GM19455 (cell line): Measurements from ENCODE around the gene HLA-DMA.

Experiments
- ATAC-seq: cut with Tn5 transposase; IDR thresholded peaks from one replicate; pipeline ENCODE4 v1.9.1; 2021; ENCODE audit not compliant: unreplicated experiment

HLA-DMA gene

DNA sequence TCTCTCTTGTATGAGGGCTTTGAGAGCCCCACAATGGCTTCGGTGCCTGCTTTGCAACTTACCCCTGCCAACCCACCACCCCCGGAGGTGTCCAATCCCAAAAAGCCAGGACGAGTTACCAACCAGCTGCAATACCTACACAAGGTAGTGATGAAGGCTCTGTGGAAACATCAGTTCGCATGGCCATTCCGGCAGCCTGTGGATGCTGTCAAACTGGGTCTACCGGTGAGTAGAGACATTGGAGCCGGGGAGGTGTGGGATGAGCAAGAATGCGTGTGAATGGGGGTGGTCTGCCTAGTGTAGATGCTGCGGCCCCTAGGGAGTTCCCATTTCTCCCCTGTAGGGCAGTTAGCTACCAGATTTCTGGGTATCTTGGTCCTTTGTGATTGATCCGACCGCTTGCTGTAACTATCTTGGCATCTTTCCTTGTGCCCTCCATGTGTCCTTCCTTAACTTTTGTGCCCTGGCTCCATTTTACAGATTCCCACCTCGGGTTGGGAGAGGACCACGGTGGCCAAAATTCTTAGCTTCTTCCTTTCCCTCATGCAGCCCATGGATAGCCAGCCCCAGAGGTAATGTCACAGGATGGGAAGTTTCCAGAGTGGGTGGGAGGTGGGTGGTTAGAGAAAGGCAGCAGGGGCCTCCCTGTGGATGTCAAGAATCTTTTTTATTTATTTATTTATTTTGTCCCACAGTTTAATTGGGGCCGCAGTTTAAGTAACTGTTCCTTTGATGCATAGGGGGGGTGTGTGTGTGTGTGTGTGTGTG lies 21.8 kb upstream of the HLA-DMA start:
- ATAC-seq = no peak

GRCh38 chr6:32974016-32974333 lies 21.1 kb upstream of the HLA-DMA start:
- no peak for ATAC-seq

GRCh38 chr6:32973144-32974015 lies 20.5 kb upstream of the HLA-DMA start:
- ATAC-seq = no peak

DNA sequence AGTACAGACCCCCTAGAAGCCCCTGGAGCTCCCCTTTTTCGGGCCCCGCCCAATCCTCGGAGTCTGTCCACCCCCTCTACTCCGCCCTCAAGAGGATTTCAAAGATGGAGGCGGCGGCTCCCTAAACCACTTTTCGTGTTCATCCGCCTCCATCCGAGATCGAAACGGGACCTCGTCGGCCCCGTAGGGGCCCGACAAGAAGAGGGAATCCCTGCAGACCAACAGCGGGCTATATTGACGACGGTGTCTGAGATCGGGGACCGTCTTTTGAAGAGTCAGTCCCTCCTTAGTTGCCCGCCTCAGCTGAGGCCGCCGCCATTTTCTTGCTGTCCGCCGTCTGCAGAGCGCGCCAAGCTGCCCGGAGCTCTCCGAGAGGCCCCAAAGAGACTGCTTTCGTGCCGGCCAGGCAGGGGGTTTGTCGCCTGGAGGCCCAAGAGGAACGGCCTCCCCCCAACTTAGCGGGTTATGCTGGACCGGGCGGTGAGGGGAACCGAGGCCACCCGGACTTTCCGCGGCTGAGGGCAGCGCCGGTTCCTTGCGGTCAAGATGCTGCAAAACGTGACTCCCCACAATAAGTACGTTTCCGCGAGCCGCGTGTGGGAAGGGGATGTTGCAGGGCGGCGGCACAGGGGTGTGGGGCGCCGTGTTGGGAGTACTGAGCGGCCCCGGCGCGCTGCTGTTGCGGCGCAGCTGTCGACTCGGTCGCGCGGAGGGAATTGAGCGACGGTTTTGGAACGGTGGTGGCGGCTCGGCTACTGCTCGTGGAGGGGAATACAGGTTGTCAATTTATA lies 19.7 kb upstream of the HLA-DMA start:
- peak; percentile 0 for ATAC-seq

DNA sequence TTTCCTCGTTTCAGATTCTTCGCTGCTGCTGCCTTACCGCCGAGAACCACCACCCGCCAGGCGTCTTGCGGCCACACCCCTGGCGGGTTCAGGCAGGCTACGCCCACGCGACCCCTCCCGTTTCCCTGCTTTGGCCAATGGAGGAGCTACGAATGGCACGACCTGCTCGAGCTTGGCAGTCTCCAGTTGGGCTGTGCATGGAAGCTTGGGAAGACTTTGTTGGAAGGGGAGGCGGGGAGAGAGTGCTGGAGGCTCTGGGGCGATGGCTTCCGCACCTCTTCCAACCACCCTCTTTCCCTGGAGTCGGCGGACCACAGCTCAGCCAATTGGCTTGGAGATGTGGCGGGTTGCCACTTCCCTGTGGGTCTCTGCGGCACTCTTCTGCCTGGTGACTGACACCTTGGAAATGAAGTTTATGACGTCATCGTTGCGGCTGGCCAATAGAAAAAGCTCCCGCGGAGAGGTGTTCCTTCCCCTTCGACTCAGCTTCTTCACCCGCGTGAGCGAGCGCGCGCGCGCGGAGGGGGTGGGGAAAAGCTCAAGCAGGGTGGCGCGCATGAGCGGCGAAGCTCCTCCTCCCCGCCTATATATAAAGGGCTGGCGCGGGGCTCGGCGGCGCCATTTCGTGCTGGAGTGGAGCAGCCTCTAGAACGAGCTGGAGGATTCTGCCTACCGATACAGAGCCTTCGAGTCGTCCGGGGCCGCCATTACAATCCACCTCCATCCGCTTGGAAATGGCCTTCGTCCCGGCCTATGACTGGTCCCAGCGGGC lies 18.9 kb upstream of the HLA-DMA start:
- ATAC-seq = peak; percentile 49

DNA sequence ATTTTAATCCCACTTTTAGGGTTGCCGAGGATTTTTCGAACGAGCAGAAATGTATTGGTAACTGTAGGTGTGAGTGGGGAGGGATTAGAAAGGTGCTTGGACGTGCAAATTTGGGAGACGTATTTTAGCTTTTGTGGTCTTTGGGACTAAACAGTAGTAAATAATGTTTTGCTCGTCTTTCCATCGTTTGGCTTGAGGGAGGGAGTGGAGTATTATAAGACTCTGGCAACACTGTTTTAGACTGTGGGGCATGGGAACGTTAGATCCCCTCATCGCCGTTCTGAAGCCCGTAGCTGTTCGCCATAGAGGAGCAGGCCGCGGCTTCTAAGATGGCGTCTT lies 18.3 kb upstream of the HLA-DMA start:
- ATAC-seq = no peak

GRCh38 chr6:32970413-32971241 lies 17.7 kb upstream of the HLA-DMA start:
- ATAC-seq = no peak

GRCh38 chr6:32969685-32970412 lies 17.0 kb upstream of the HLA-DMA start:
- no peak for ATAC-seq

GRCh38 chr6:32968867-32969684 lies 16.2 kb upstream of the HLA-DMA start:
- no peak for ATAC-seq

GRCh38 chr6:32968093-32968866 lies 15.4 kb upstream of the HLA-DMA start, which contains the start of gene BRD2:
BRD2 (plus strand) TSS chr6:32968594; CDS start chr6:32972899, 4,305 bp downstream.
- peak; percentile 23 for ATAC-seq

GRCh38 chr6:32967151-32968091 lies 14.5 kb upstream of the HLA-DMA start:
- no peak for ATAC-seq

DNA sequence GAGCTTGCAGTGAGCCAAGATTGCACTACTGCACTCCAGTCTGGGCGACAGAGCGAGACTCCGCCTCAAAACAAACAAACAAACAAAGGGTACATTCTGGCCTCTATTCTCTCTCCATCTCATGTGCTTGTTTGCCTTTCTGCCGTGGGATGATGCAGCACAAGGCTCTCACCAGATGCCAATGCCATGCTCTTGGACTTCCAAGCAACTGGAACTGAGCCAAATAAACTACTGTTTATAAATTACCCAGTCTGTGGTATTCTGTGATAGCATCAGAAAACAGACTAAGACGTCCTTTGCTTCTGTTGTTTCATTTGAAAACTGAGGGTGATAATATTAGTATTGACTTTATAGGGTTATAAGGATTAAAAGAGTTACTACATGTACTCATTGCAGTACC lies 11.9 kb upstream of the HLA-DMA start:
- no peak for ATAC-seq

GRCh38 chr6:32963866-32964265 lies 11.0 kb upstream of the HLA-DMA start:
- ATAC-seq = no peak

GRCh38 chr6:32962213-32962826 lies 9.4 kb upstream of the HLA-DMA start:
- ATAC-seq = no peak

GRCh38 chr6:32960563-32960962 lies 7.7 kb upstream of the HLA-DMA start:
- no peak for ATAC-seq

DNA sequence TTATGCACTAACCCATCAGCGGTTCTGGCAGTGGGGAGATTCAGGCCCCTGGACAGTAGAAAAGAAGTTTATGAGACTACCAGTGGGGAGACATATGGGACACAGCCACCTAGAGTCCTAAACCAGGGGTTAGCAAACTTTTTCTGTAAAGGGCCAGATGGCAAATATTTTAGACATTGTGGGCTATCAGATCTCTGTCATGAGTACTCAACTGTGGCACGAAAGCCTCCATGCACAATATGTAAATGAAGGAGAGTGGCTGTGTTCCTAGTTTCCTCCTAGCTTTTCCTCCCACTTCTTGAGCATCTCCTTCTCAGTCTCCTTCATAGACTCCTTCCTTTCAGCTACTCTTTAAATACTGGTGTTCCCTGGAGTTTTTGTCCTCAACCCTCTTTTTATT lies 3.3 kb upstream of the HLA-DMA start:
- no peak for ATAC-seq
